K562 (cell line): ENCODE data around the gene SMU1. TPM values are rescaled to one million over a fixed set of nuclear protein-coding genes. Genes with fewer than 3 reads are reported as not detected.

Experiments used
- ATF6 ChIP-seq: sonication (generic); formaldehyde crosslinking; IDR thresholded peaks from 2 replicates; pipeline ENCODE4 v1.4.0; 2020; ENCODE audit warnings: mild to moderate bottlenecking, missing genetic modification reagents
- CXXC5 ChIP-seq: fragments of 250-450 bp; sonication (Bioruptor Pico); IDR thresholded peaks from 2 replicates; pipeline ENCODE4 v1.8.0; 2022; ENCODE audit warnings: inconsistent platforms, mild to moderate bottlenecking, moderate library complexity
- ESRRB ChIP-seq: fragments of 250-450 bp; sonication (Bioruptor Pico); IDR thresholded peaks from 2 replicates; pipeline ENCODE4 v1.5.0; 2020; ENCODE audit warnings: mild to moderate bottlenecking, moderate library complexity, borderline replicate concordance
- HMBOX1 ChIP-seq: sonication (generic); IDR thresholded peaks from 2 replicates; pipeline ENCODE4 v1.6.1; 2016
- MAFG ChIP-seq: fragments of 450-650 bp; conservative IDR thresholded peaks from 2 replicates; pipeline ENCODE4 v1.6.1; 2016; ENCODE audit warnings: missing genetic modification characterization, missing compliant biosample characterization
- MYNN ChIP-seq, 2 experiments: sonication (generic); formaldehyde crosslinking in 1 of 2; IDR thresholded peaks; 2 replicates each; pipeline versions ENCODE4 v1.5.0 to v1.6.1; 2016 to 2020; ENCODE audit warnings: antibody characterized with exemption in 1 of 2, missing genetic modification reagents in 1 of 2
- OTX1 ChIP-seq: fragments of 450-650 bp; formaldehyde crosslinking; IDR thresholded peaks from 2 replicates; pipeline ENCODE4 v1.4.0; 2022; ENCODE audit warnings: mild to moderate bottlenecking
- PHTF2 ChIP-seq: fragments of 250-450 bp; sonication (Bioruptor Pico); IDR thresholded peaks from 2 replicates; pipeline ENCODE4 v1.5.0; 2021; ENCODE audit warnings: mild to moderate bottlenecking
- SUPT5H ChIP-seq: fragments of 450-650 bp; IDR thresholded peaks from 2 replicates; pipeline ENCODE4 v1.6.1; 2016
- TCF15 ChIP-seq: fragments of 250-450 bp; sonication (Bioruptor Pico); IDR thresholded peaks from 2 replicates; pipeline ENCODE4 v1.8.0; 2022; ENCODE audit warnings: moderate library complexity, mild to moderate bottlenecking, inconsistent platforms
- TCF3 ChIP-seq: sonication (generic); formaldehyde crosslinking; IDR thresholded peaks from 2 replicates; pipeline ENCODE4 v1.4.0; 2020; ENCODE audit warnings: mild to moderate bottlenecking, missing genetic modification reagents
- ZBTB11 ChIP-seq, 3 experiments: fragments of 200-800 bp in 1 of 3; fragments of 250-450 bp in 1 of 3; fragments of 450-650 bp in 1 of 3; sonication (Bioruptor Pico) in 1 of 3; sonication (Bioruptor generic) in 1 of 3; formaldehyde crosslinking in 1 of 3; IDR thresholded peaks; 2 replicates each; pipeline versions ENCODE4 v1.6.1 to v1.8.0; 2016 to 2022; ENCODE audit warnings: mild to moderate bottlenecking in 2 of 3, missing genetic modification characterization in 2 of 3, missing compliant biosample characterization in 1 of 3, moderate library complexity in 1 of 3
- ZFP1 ChIP-seq: fragments of 450-650 bp; formaldehyde crosslinking; IDR thresholded peaks from 2 replicates; pipeline ENCODE4 v1.4.0; 2020; ENCODE audit warnings: mild to moderate bottlenecking, mixed read lengths
- ZNF263 ChIP-seq: sonication (generic); formaldehyde crosslinking; IDR thresholded peaks from 2 replicates; pipeline ENCODE4 v1.8.0; 2022; ENCODE audit warnings: mild to moderate bottlenecking, missing genetic modification reagents, borderline replicate concordance
- polyA plus RNA-seq, 8 experiments: library from polyadenylated mRNA; depleted of rRNA in 4 of 8; stranded (reverse) in 5 of 8; unstranded in 3 of 8; fragments of >200 nt; fragmentation: Nextera tagmentation in 2 of 8; fragmentation: Illumina TruSeq in 1 of 8; extraction: Ambion mirVana in 2 of 8; extraction: Trizol in 1 of 8; gene quantifications; 2 replicates each; pipeline versions ENCODE4 v1.2.1 to v1.2.3, GENCODE V29; 2011 to 2014; ENCODE audit warnings: inconsistent platforms in 1 of 8, missing spikeins in 1 of 8
- total RNA-seq, 7 experiments: library from RNA; depleted of rRNA in 6 of 7; stranded (reverse); fragments of >200 nt in 6 of 7; fragmentation: Illumina TruSeq in 2 of 7; extraction: Trizol in 2 of 7; gene quantifications; 2 replicates each; pipeline versions ENCODE4 v1.2.1 to v1.2.3, GENCODE V29; 2011 to 2021; ENCODE audit warnings: low replicate concordance in 1 of 7

The SMU1 gene
- total and polyA plus RNA-seq, 9 of the 15 experiments (the other 6 are each of a cell fraction or from before 2014, with no cell fraction given): 13.2 to 33.4 (median 20.7) TPM

GRCh38 chr9:33076046-33077004 is at the start of gene SMU1 (continued):
- TF ChIP-seq ZBTB11 (CRISPR knock-in tag; IDR thresholded peaks at IDR 0.05) (peak in 1 of 3 experiments; percentile 58; a peak in 2 of 6 replicates), ZNF263 (CRISPR knock-in tag) (no peak), HMBOX1 (no peak), ATF6 (CRISPR knock-in tag) (0 out of 2 replicates have a peak, but pooled peaks have one; percentile 66), SUPT5H (peak; percentile 90), TCF15 (no peak), ESRRB (CRISPR knock-in tag) (no peak), CXXC5 (CRISPR knock-in tag) (peak; percentile 79), MYNN (IDR thresholded peaks at IDR 0.05) (no peak; the same call in 1 of the 2 replicates), MYNN (CRISPR knock-in tag; IDR thresholded peaks at IDR 0.05) (no peak), TCF3 (CRISPR knock-in tag) (0 out of 2 replicates have a peak, but pooled peaks have one; percentile 27), OTX1 (no peak), ZFP1 (CRISPR knock-in tag) (no peak), PHTF2 (CRISPR knock-in tag) (no peak), MAFG (tag) (no peak)
